Inflammatory macrophage treated with lipopolysaccharide for 4 hours (primary cell): ENCODE data around the gene SPEF1.
"Not testable (repeated sequence)": the region's sequence is repeated elsewhere in the genome, so short reads cannot be mapped to it uniquely, and the experiment has no call there.

ENCODE experiments used
- DNase-seq: peaks from one replicate; pipeline ENCODE4 v3.0.0-alpha.2; 2020

SPEF1 gene

GRCh38 chr20:3808544-3808943, 27.3 kb upstream of the SPEF1 start:
- DNase-seq: no peak

GRCh38 chr20:3804781-3805180, 23.5 kb upstream of the SPEF1 start:
- no peak for DNase-seq

GRCh38 chr20:3804254-3804751, 23.1 kb upstream of the SPEF1 start:
- no peak for DNase-seq

- no peak for DNase-seq
Measured at GRCh38 chr20:3803854-3804253, 22.6 kb upstream of the SPEF1 start.

GRCh38 chr20:3803289-3803688, 22.0 kb upstream of the SPEF1 start:
- no peak for DNase-seq

- no peak for DNase-seq
Measured at GRCh38 chr20:3802524-3803239, 21.4 kb upstream of the SPEF1 start.

GRCh38 chr20:3801846-3802245, 20.6 kb upstream of the SPEF1 start:
- DNase-seq: no peak

GRCh38 chr20:3801299-3801698, 20.1 kb upstream of the SPEF1 start:
- DNase-seq: no peak

- no peak for DNase-seq
Measured at GRCh38 chr20:3800878-3801260, 19.6 kb upstream of the SPEF1 start.

GRCh38 chr20:3800256-3800877, 19.1 kb upstream of the SPEF1 start:
- no peak for DNase-seq

- DNase-seq: no peak
Measured at GRCh38 chr20:3798908-3799248, 17.6 kb upstream of the SPEF1 start.

- no peak for DNase-seq
Measured at GRCh38 chr20:3798373-3798768, 17.1 kb upstream of the SPEF1 start.

GRCh38 chr20:3797592-3798372, 16.5 kb upstream of the SPEF1 start:
- peak; percentile 81 for DNase-seq

GRCh38 chr20:3797226-3797545, 15.9 kb upstream of the SPEF1 start:
- no peak for DNase-seq

- no peak for DNase-seq
Measured at GRCh38 chr20:3796477-3797225, 15.4 kb upstream of the SPEF1 start.

GRCh38 chr20:3795511-3796468, 14.5 kb upstream of the SPEF1 start, which contains the start of gene CDC25B:
TSS of gene CDC25B (plus strand) at chr20:3796310. CDS start at chr20:3796532, 222 bp downstream.
- peak; percentile 91 for DNase-seq

GRCh38 chr20:3794701-3795420, 13.6 kb upstream of the SPEF1 start:
- no peak for DNase-seq

GRCh38 chr20:3794168-3794567, 12.9 kb upstream of the SPEF1 start:
- not testable (repeated sequence) for DNase-seq

- not testable (repeated sequence) for DNase-seq
Measured at GRCh38 chr20:3789201-3789600, 8.0 kb upstream of the SPEF1 start.

GRCh38 chr20:3788685-3789155, 7.5 kb upstream of the SPEF1 start:
- DNase-seq: no peak
